DMS153 treated with DMSO at 0.1 percent for 48 hours (cell line): ENCODE data around the gene ABLIM3.

Source experiments
- DNase-seq: peaks from one replicate; lab custom pipeline; 2025; ENCODE audit not compliant: unreplicated experiment; lab: John Stamatoyannopoulos, UW

The ABLIM3 gene

DNA sequence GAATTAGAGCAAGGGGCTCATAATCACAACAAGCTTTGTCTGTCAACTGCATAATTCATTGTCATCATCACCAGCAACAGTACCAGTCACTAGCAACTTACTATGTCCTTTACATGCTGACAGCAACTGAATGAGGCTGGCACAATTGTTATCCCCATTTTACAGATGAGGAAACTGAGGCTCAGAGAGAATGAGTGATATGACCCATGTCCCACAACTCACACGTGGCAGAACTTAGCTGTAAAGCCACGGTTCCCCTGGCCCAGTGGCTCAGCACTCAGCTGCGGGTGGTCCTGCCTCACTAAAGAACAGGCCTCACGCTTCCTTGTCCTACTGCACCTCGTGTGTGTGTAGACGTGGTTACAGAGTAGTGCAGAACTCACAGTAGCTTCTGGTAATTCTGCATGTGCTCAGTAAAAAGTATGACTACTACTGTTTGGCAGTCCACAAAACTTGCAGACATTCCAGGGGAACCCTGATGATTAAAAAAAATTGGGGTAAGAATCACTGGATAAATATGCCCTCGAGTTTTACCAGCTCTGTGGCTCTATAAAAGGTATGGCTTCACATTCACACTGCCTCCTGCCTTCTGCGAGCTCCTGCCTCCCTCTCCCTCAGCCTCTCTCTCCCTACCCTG lies 160.6 kb downstream of the ABLIM3 start:
- DNase-seq: no peak

- DNase-seq: no peak
Observed at GRCh38 chr5:149302641-149303040, 161.3 kb downstream of the ABLIM3 start.

GRCh38 chr5:149303210-149303609 lies 161.9 kb downstream of the ABLIM3 start:
- no peak for DNase-seq

DNA sequence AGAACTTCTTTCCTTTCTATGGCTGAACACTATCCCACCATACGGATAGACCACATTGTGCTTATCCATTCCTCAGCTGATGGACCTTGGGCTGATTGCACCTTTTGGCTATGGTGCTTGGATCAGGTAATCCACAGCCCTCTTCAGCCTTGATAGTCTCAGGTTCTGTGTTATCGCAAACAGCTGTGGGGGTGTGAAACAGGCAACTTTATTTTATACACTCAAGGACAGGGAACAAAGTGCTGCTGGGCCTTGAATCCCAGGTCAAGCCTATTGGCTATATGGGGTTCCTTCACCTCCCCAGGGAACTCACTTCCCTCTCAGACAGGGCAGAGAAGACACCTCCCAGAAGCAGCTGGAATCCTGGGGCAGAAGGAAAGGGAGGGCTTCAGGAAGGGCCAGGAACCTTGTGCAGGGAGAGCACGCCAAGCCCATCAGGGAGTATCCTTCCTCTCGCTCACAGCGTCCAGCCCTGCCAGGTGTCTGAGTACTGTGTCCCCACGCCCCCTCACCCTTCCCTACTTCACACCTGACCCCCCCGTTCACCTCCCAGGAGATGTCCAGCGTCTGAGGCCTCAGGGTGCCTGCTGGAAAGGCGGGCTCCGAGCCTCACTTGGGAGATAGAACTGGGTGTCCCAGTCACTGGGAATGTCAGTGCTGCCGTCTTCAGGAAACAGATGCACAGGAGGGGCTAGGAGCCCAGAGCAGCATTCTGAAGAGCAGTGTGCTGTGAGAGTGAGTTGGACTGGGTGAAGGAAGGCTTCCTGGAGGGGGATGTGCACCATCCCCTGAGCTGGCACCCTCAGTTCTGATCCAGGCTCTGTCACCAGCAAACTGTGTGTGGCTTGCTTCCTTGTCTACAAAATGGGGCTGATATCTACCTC lies 163.1 kb downstream of the ABLIM3 start:
- no peak for DNase-seq

- DNase-seq: no peak
Observed at GRCh38 chr5:149309354-149309753, 168.1 kb downstream of the ABLIM3 start.
